Measurements from ENCODE around the gene VAV1.

DNA sequence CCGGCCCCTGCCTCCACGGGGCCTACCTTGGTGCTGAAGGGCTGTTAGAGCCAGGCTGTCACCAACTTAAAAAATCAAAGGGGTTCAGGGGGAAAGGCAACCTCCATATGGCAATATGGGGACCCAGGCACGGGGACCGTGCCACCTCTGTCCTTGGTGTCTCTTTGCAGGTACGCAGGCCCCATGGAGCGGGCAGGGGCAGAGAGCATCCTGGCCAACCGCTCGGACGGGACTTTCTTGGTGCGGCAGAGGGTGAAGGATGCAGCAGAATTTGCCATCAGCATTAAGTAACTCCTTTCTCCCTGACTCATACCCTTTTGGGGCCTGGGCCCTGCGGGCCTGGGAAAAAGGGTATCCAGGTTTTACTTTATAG is 75.3 kb downstream of the VAV1 start:
- TF ChIP-seq, protein P1, sequence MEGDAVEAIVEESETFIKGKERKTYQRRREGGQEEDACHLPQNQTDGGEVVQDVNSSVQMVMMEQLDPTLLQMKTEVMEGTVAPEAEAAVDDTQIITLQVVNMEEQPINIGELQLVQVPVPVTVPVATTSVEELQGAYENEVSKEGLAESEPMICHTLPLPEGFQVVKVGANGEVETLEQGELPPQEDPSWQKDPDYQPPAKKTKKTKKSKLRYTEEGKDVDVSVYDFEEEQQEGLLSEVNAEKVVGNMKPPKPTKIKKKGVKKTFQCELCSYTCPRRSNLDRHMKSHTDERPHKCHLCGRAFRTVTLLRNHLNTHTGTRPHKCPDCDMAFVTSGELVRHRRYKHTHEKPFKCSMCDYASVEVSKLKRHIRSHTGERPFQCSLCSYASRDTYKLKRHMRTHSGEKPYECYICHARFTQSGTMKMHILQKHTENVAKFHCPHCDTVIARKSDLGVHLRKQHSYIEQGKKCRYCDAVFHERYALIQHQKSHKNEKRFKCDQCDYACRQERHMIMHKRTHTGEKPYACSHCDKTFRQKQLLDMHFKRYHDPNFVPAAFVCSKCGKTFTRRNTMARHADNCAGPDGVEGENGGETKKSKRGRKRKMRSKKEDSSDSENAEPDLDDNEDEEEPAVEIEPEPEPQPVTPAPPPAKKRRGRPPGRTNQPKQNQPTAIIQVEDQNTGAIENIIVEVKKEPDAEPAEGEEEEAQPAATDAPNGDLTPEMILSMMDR (IDR thresholded peaks at IDR 0.05), result no peak
- TF ChIP-seq POLR2A (IDR thresholded peaks at IDR 0.05), result no peak
